ENCODE measurements around the gene SRCAP. TPM values are rescaled to one million over a fixed set of nuclear protein-coding genes. Genes with fewer than 3 reads are reported as not detected.
A peak's percentile ranks its signal among the peaks of the same experiment; 100 is the strongest.

SRCAP gene
- total RNA-seq, 1 donor from 2014 or later, result 66.6 TPM

GRCh38 chr16:30758988-30759491, 60.1 kb downstream of the SRCAP start:
- intact Hi-C loops (cut with DNase I), result loop anchor here (10.0 kb wide), 1 partner anchor 64 kb away; the partner anchor contains the start of gene SRCAP
- Histone ChIP-seq H3K27ac (peak overlapping the region; percentile 48), H3K36me3 (peaks cover 38% of the 10 kb centered on the region), H3K4me3 (no peak overlapping the region), H3K4me1 (peaks cover 23% of the 10 kb centered on the region), H3K9me3 (no peaks in the 10 kb centered on the region), H3K27me3 (no peaks in the 10 kb centered on the region)
- peak; percentile 12 for ATAC-seq
- DNase-seq, result peak; percentile 64
- no peak for TF ChIP-seq CTCF (IDR thresholded peaks at IDR 0.05)

- intact Hi-C loops (cut with DNase I), result loop anchor here (10.0 kb wide), 1 partner anchor 45 kb away; no protein-coding TSS in a partner anchor
- no peak overlapping the region for H3K27ac ChIP-seq
- H3K27me3 ChIP-seq, result no peaks in the 10 kb centered on the region
- peaks cover 25% of the 10 kb centered on the region for H3K4me1 ChIP-seq
- no peak for ATAC-seq
- no peaks in the 10 kb centered on the region for H3K9me3 ChIP-seq
- H3K4me3 ChIP-seq, result no peak overlapping the region
- peaks cover 41% of the 10 kb centered on the region for H3K36me3 ChIP-seq
- peak; percentile 52 for DNase-seq
- TF ChIP-seq CTCF (IDR thresholded peaks at IDR 0.05), result no peak
These were observed 61.1 kb downstream of the SRCAP start for GRCh38 chr16:30760001-30760559.

GRCh38 chr16:30760577-30761426, 61.8 kb downstream of the SRCAP start:
- H3K4me3 ChIP-seq, result peak overlapping the region; percentile 89
- ATAC-seq (no peak), DNase-seq (no peak)
- H3K36me3 ChIP-seq, result peaks cover 43% of the 10 kb centered on the region
- no peak overlapping the region for H3K27ac ChIP-seq
- no peak for TF ChIP-seq CTCF (IDR thresholded peaks at IDR 0.05)
- H3K4me1 ChIP-seq, result peaks cover 25% of the 10 kb centered on the region
- intact Hi-C loops (cut with DNase I), result loop anchor here (10.0 kb wide), 1 partner anchor 46 kb away; no protein-coding TSS in a partner anchor
- H3K9me3 ChIP-seq, result no peaks in the 10 kb centered on the region
- H3K27me3 ChIP-seq, result no peaks in the 10 kb centered on the region

GRCh38 chr16:30761427-30761927, 62.5 kb downstream of the SRCAP start:
- Histone ChIP-seq H3K27me3 (no peaks in the 10 kb centered on the region), H3K27ac (peak overlapping the region; percentile 90), H3K4me3 (peak overlapping the region; percentile 89), H3K9me3 (no peaks in the 10 kb centered on the region), H3K36me3 (peaks cover 43% of the 10 kb centered on the region), H3K4me1 (peaks cover 25% of the 10 kb centered on the region)
- intact Hi-C loops (cut with DNase I), result loop anchor here (10.0 kb wide), 1 partner anchor 47 kb away; no protein-coding TSS in a partner anchor
- DNase-seq (peak; percentile 70), ATAC-seq (peak; percentile 40)
- no peak for TF ChIP-seq CTCF (IDR thresholded peaks at IDR 0.05)

- TF ChIP-seq CTCF (IDR thresholded peaks at IDR 0.05), result no peak
- peak within 1 kb of the TSS; percentile 89 for H3K4me3 ChIP-seq
- peaks cover 42% of the 10 kb centered on the region for H3K36me3 ChIP-seq
- no peaks in the 10 kb centered on the region for H3K27me3 ChIP-seq
- ATAC-seq (peak; percentile 96), DNase-seq (peak; percentile 97)
- no peaks in the 10 kb centered on the region for H3K9me3 ChIP-seq
- peaks cover 25% of the 10 kb centered on the region for H3K4me1 ChIP-seq
- H3K27ac ChIP-seq, result peak within 1 kb of the TSS; percentile 90
- intact Hi-C loops (cut with DNase I), result loop anchor here (10.0 kb wide), 1 partner anchor 47 kb away; no protein-coding TSS in a partner anchor
These were observed 63.2 kb downstream of the SRCAP start, which contains the start of the genes CFAP119 and RNF40 for GRCh38 chr16:30761928-30762902. Gene CFAP119, minus strand, starts transcription at chr16:30762062. Its CDS starts 314 bp downstream, at chr16:30761748. Gene RNF40, plus strand, starts transcription at chr16:30762322. Its CDS starts 224 bp downstream, at chr16:30762546.
